Panc1 (cell line): ENCODE data around the gene JAKMIP3.

Source experiments
- SIN3A ChIP-seq: IDR thresholded peaks from 2 replicates; pipeline ENCODE4 v1.6.1; 2012; ENCODE audit warnings: low read depth, mild to moderate bottlenecking, low read length, moderate library complexity, borderline replicate concordance; ENCODE audit not compliant: insufficient read depth
- TF ChIP-seq, protein P1 (sequence below), 2 experiments: IDR thresholded peaks; 2 replicates each; pipeline ENCODE4 v1.6.1; 2011 to 2012; ENCODE audit warnings: low read depth in 2 of 2, control low read depth in 1 of 2, low read length in 1 of 2, mild to moderate bottlenecking in 1 of 2, moderate library complexity in 1 of 2; ENCODE audit not compliant: insufficient read depth in 1 of 2
- TF ChIP-seq, protein P2 (sequence below): fragments of 450-650 bp; IDR thresholded peaks from 2 replicates; pipeline ENCODE4 v1.5.1; 2017; ENCODE audit warnings: mild to moderate bottlenecking

DNA sequence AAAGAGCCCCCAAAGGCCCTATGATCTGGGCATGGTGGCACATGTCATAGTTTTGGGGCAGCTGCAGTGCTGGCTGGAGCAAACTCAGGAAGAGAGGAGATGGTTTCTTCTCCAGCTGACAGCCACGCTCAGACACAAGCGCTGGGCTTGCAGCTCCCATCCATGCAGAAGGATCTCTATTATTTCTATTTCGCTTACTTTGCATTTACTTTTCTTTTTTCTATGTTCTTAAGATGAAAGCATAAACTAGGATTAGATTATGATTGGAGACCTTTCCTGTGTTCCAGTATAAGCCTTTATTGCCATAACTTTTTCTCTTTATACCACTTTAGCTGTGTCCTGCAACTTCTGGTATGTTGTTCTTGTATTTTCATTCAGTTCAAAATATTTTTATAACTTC lies 5.0 kb downstream of the JAKMIP3 start:
- TF ChIP-seq, protein P1, sequence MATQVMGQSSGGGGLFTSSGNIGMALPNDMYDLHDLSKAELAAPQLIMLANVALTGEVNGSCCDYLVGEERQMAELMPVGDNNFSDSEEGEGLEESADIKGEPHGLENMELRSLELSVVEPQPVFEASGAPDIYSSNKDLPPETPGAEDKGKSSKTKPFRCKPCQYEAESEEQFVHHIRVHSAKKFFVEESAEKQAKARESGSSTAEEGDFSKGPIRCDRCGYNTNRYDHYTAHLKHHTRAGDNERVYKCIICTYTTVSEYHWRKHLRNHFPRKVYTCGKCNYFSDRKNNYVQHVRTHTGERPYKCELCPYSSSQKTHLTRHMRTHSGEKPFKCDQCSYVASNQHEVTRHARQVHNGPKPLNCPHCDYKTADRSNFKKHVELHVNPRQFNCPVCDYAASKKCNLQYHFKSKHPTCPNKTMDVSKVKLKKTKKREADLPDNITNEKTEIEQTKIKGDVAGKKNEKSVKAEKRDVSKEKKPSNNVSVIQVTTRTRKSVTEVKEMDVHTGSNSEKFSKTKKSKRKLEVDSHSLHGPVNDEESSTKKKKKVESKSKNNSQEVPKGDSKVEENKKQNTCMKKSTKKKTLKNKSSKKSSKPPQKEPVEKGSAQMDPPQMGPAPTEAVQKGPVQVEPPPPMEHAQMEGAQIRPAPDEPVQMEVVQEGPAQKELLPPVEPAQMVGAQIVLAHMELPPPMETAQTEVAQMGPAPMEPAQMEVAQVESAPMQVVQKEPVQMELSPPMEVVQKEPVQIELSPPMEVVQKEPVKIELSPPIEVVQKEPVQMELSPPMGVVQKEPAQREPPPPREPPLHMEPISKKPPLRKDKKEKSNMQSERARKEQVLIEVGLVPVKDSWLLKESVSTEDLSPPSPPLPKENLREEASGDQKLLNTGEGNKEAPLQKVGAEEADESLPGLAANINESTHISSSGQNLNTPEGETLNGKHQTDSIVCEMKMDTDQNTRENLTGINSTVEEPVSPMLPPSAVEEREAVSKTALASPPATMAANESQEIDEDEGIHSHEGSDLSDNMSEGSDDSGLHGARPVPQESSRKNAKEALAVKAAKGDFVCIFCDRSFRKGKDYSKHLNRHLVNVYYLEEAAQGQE (IDR thresholded peaks at IDR 0.05; ENCODE audit: insufficient read depth in 1 of 2, low read depth in 2 of 2, low read length in 1 of 2), result no peak
- TF ChIP-seq, protein P2, sequence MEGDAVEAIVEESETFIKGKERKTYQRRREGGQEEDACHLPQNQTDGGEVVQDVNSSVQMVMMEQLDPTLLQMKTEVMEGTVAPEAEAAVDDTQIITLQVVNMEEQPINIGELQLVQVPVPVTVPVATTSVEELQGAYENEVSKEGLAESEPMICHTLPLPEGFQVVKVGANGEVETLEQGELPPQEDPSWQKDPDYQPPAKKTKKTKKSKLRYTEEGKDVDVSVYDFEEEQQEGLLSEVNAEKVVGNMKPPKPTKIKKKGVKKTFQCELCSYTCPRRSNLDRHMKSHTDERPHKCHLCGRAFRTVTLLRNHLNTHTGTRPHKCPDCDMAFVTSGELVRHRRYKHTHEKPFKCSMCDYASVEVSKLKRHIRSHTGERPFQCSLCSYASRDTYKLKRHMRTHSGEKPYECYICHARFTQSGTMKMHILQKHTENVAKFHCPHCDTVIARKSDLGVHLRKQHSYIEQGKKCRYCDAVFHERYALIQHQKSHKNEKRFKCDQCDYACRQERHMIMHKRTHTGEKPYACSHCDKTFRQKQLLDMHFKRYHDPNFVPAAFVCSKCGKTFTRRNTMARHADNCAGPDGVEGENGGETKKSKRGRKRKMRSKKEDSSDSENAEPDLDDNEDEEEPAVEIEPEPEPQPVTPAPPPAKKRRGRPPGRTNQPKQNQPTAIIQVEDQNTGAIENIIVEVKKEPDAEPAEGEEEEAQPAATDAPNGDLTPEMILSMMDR, result no peak
- no peak for TF ChIP-seq SIN3A
